Measurements from ENCODE around the gene EFCAB6. TPM values are rescaled to one million over a fixed set of nuclear protein-coding genes. Genes with fewer than 3 reads are reported as not detected.

The EFCAB6 gene
- total RNA-seq, 1 experiment from 2014 or later, result 0.21 TPM

GRCh38 chr22:43625242-43625641, 186.9 kb downstream of the EFCAB6 start:
- peaks cover 8% of the 10 kb centered on the region; the same call in 1 of the 2 replicates for H3K4me1 ChIP-seq (ENCODE audit: control insufficient read depth, insufficient read depth, low read length)
- ATAC-seq, result peak; percentile 77
- ChIA-PET POLR2A (no interaction called here), CTCF (no interaction called here)
- H3K36me3 ChIP-seq (ENCODE audit: control insufficient read depth, insufficient read depth, low read length), result no peaks in the 10 kb centered on the region
- intact Hi-C loops (cut with micrococcal nuclease; ENCODE audit: unreplicated experiment) (no loop called here), in situ Hi-C loops (cut with HindIII; ENCODE audit: low pct_unique_long_range_greater_than_20kb, low sequenced_read_pairs) (no loop called here)
- TF ChIP-seq SIN3A (IDR thresholded peaks at IDR 0.05; ENCODE audit: borderline replicate concordance, insufficient read depth, low read depth, low read length), result no peak
- no peak for TF ChIP-seq CTCF (IDR thresholded peaks at IDR 0.05)
- TF ChIP-seq REST (IDR thresholded peaks at IDR 0.05; ENCODE audit: insufficient read depth in 1 of 2, low read depth in 2 of 2, low read length in 1 of 2), result no peak
- TF ChIP-seq TCF7L2 (IDR thresholded peaks at IDR 0.05; ENCODE audit: low read depth, low read length), result no peak
- TF ChIP-seq POLR2AphosphoS5 (IDR thresholded peaks at IDR 0.05; ENCODE audit: low read depth, low read length), result no peak
- no peaks in the 10 kb centered on the region for H3K27me3 ChIP-seq (ENCODE audit: control insufficient read depth, insufficient read depth, low read length)
- no peaks in the 10 kb centered on the region for H3K9me3 ChIP-seq (ENCODE audit: control insufficient read depth, insufficient read depth, low read depth, low read length)
- no TSS peak for BruUV-seq (replicated peaks)
- no peak for DNase-seq (ENCODE audit: low read depth, low spot score)
- H3K4me3 ChIP-seq (ENCODE audit: low read depth in 2 of 2, low read length in 2 of 2), result no peak overlapping the region; a peak in 1 of 4 replicates
- no peak overlapping the region for H3K27ac ChIP-seq (ENCODE audit: low read length)

GRCh38 chr22:43624144-43624998, 187.7 kb downstream of the EFCAB6 start:
- DNase-seq (ENCODE audit: low read depth, low spot score) (peak; percentile 18), ATAC-seq (peak; percentile 86)
- TF ChIP-seq POLR2AphosphoS5 (IDR thresholded peaks at IDR 0.05; ENCODE audit: low read depth, low read length) (no peak), CTCF (IDR thresholded peaks at IDR 0.05) (no peak; the same call in 1 of the 2 replicates), SIN3A (IDR thresholded peaks at IDR 0.05; ENCODE audit: borderline replicate concordance, insufficient read depth, low read depth, low read length) (no peak), TCF7L2 (IDR thresholded peaks at IDR 0.05; ENCODE audit: low read depth, low read length) (no peak)
- no TSS peak for BruUV-seq (replicated peaks)
- peaks cover 8% of the 10 kb centered on the region; the same call in 1 of the 2 replicates for H3K4me1 ChIP-seq (ENCODE audit: control insufficient read depth, insufficient read depth, low read length)
- H3K27ac ChIP-seq (ENCODE audit: low read length), result no peak overlapping the region
- in situ Hi-C loops (cut with HindIII; ENCODE audit: low pct_unique_long_range_greater_than_20kb, low sequenced_read_pairs) (no loop called here), intact Hi-C loops (cut with micrococcal nuclease; ENCODE audit: unreplicated experiment) (no loop called here)
- CTCF ChIA-PET, result interaction anchor here (0.7 kb wide), 1 partner anchor 171 kb away, joined by 4 read pairs; no protein-coding TSS in a partner anchor
- H3K4me3 ChIP-seq (ENCODE audit: low read depth in 2 of 2, low read length in 2 of 2), result no peak overlapping the region
- H3K27me3 ChIP-seq (ENCODE audit: control insufficient read depth, insufficient read depth, low read length), result no peaks in the 10 kb centered on the region
- POLR2A ChIA-PET, result no interaction called here
- no peaks in the 10 kb centered on the region for H3K9me3 ChIP-seq (ENCODE audit: control insufficient read depth, insufficient read depth, low read depth, low read length)
- H3K36me3 ChIP-seq (ENCODE audit: control insufficient read depth, insufficient read depth, low read length), result no peaks in the 10 kb centered on the region
